Measurements from ENCODE around the gene ITGA1. TPM values are rescaled to one million over a fixed set of nuclear protein-coding genes. Genes with fewer than 3 reads are reported as not detected.

Gene ITGA1
- total and polyA plus RNA-seq, 2 of the 8 experiments (the other 6 are each of a cell fraction or from before 2014, with no cell fraction given) = 2.3 to 9.0 TPM

DNA sequence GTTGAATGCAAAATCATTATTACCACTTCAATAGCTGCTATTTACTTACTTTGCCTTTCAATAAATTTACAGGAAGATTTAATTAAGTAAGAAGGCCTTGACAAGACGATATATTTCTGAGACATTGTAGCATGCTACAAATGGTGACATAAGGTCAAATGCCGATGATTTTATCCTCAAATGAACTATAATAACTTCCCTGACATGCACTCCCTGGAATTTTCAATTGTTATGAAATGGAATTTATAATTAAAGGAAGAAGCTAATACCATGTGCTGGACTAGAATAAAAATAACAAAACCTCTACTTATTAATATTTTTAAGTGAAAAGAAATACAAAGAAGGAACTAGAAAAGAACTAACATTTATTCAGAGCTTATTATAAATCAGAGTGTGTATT is 30.2 kb upstream of the ITGA1 start:
- DNase-seq (ENCODE audit: low read depth in 1 of 2, low spot score in 2 of 2) (no peak), FAIRE-seq (no peak)
- H4K5ac ChIP-seq (ENCODE audit: insufficient read length, low read depth, low read length) = no peak overlapping the region
- peaks cover 2% of the 10 kb centered on the region; the same call in 1 of the 2 replicates for H3K23me2 ChIP-seq (ENCODE audit: low read depth, low read length)
- H3K4me3 ChIP-seq (ENCODE audit: extremely low read depth in 1 of 4, insufficient read depth in 2 of 4, low read depth in 3 of 4, low read length in 4 of 4) = no peak overlapping the region
- H3K9ac ChIP-seq (replicated peaks in 1 of 4; ENCODE audit: extremely low read depth in 1 of 4, low read depth in 3 of 4, low read length in 3 of 4) = no peak overlapping the region
- H3K9me3 ChIP-seq (ENCODE audit: insufficient read depth in 2 of 2, low read depth in 1 of 2, low read length in 1 of 2) = no peaks in the 10 kb centered on the region
- ChIA-PET POLR2A (ENCODE audit: partially characterized antibody) (no interaction called here), CTCF (ENCODE audit: partially characterized antibody) (interaction anchor here (0.6 to 1.2 kb wide), 4 partner anchors 18 to 64 kb away, joined by 3 to 6 read pairs (median 3); no protein-coding TSS in a partner anchor)
- H2BK20ac ChIP-seq (ENCODE audit: low read length) = no peak overlapping the region
- no peaks in the 10 kb centered on the region for H3K36me3 ChIP-seq (ENCODE audit: control insufficient read depth in 2 of 4, insufficient read depth in 4 of 4, low read length in 3 of 4)
- H3K4me2 ChIP-seq (ENCODE audit: insufficient read depth in 1 of 2, low read depth in 2 of 2, low read length in 2 of 2) = no peak overlapping the region
- H2BK12ac ChIP-seq (ENCODE audit: low read depth, low read length) = no peak overlapping the region
- H3K79me1 ChIP-seq (ENCODE audit: low read depth, low read length) = no peaks in the 10 kb centered on the region
- 85% methylated on average over 2 of the region's 2 CpGs; no CpG with 5 or more reads in 1 of the 2 experiments for WGBS, 2 experiments (ENCODE audit: extremely low coverage in 1 of 2, insufficient coverage in 1 of 2, insufficient read length in 1 of 2, insufficient replicate concordance in 2 of 2, low coverage in 1 of 2, low lambda C conversion rate in 2 of 2, missing lambda C conversion rate in 1 of 2)
- H3K27ac ChIP-seq (ENCODE audit: low read depth, low read length) = no peak overlapping the region
- H3K4me1 ChIP-seq (replicated peaks in 1 of 4; ENCODE audit: control insufficient read depth in 3 of 4, insufficient read depth in 4 of 4, low read length in 3 of 4) = no peaks in the 10 kb centered on the region
- no peaks in the 10 kb centered on the region for H3K79me2 ChIP-seq (ENCODE audit: control insufficient read depth in 1 of 2, insufficient read depth in 2 of 2, low read length in 2 of 2)
- no peak overlapping the region for H4K8ac ChIP-seq (ENCODE audit: extremely low read depth, insufficient read depth, low read length)
- H2BK15ac ChIP-seq (ENCODE audit: low read length) = no peak overlapping the region
- H2BK120ac ChIP-seq (replicated peaks; ENCODE audit: low read depth, low read length) = no peak overlapping the region
- H3K23ac ChIP-seq (ENCODE audit: insufficient read length) = no peak overlapping the region
- no peak overlapping the region for H3K4ac ChIP-seq (replicated peaks; ENCODE audit: insufficient read length, low read depth, low read length)
- no peak overlapping the region for H2BK5ac ChIP-seq (ENCODE audit: low read depth, low read length)
- H4K20me1 ChIP-seq (replicated peaks in 1 of 2; ENCODE audit: control insufficient read depth in 1 of 2, insufficient read depth in 2 of 2, low read length in 2 of 2) = no peaks in the 10 kb centered on the region
- TF ChIP-seq TAF1 (IDR thresholded peaks at IDR 0.05; ENCODE audit: low read depth, low read length) (no peak), YY1 (IDR thresholded peaks at IDR 0.05; ENCODE audit: low read depth, low read length) (no peak), RFX5 (IDR thresholded peaks at IDR 0.05; ENCODE audit: borderline replicate concordance, low read depth, low read length) (no peak)
- H2AK5ac ChIP-seq (ENCODE audit: low read depth, low read length) = no peak overlapping the region
- no peak overlapping the region for H3K14ac ChIP-seq (ENCODE audit: insufficient read length)
- no peak overlapping the region for H3K56ac ChIP-seq (replicated peaks; ENCODE audit: insufficient read length, low read depth, low read length)
- no peak overlapping the region for H4K91ac ChIP-seq (replicated peaks; ENCODE audit: insufficient read length, low read length)
- no peak overlapping the region for H3K18ac ChIP-seq (ENCODE audit: extremely low read depth, low read length)
- no peaks in the 10 kb centered on the region for H3K27me3 ChIP-seq (replicated peaks in 1 of 4; ENCODE audit: control insufficient read depth in 3 of 4, extremely low read depth in 1 of 4, insufficient read depth in 3 of 4, low read length in 3 of 4)
- H2AFZ ChIP-seq (ENCODE audit: low read length) = no peak overlapping the region
